WI38 (cell line): ENCODE measurements around the gene SLC25A2.

Experiments used
- H3K4me3 ChIP-seq: 2 replicates; pipeline ENCODE4 v1.5.1; 2011; ENCODE audit warnings: low read depth, mild to moderate bottlenecking, control low read depth, low read length
- TF ChIP-seq, protein P1 (sequence below): IDR thresholded peaks from 2 replicates; pipeline ENCODE4 v1.5.1; 2012; ENCODE audit warnings: low read depth, mild to moderate bottlenecking, control low read depth, low read length

SLC25A2 gene

DNA sequence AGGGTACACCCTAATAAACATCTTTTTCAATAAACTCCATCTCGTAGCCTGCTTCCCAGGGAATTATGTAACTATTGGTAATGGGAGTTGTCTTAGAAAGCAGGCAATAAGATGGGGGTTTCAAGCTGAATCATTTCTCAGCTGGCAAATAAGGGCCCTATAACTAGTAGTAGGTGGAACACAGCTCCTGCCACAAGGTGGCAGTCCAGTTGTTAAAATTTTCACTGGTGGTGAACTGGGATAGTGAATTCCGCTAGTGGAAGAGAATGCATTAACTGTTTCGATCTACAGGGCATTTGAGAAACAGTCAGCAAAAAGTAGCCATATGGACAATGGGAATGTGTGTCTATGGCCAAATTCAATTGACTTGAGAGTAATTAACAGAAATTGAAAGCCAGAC is 30.9 kb downstream of the SLC25A2 start:
- TF ChIP-seq, protein P1, sequence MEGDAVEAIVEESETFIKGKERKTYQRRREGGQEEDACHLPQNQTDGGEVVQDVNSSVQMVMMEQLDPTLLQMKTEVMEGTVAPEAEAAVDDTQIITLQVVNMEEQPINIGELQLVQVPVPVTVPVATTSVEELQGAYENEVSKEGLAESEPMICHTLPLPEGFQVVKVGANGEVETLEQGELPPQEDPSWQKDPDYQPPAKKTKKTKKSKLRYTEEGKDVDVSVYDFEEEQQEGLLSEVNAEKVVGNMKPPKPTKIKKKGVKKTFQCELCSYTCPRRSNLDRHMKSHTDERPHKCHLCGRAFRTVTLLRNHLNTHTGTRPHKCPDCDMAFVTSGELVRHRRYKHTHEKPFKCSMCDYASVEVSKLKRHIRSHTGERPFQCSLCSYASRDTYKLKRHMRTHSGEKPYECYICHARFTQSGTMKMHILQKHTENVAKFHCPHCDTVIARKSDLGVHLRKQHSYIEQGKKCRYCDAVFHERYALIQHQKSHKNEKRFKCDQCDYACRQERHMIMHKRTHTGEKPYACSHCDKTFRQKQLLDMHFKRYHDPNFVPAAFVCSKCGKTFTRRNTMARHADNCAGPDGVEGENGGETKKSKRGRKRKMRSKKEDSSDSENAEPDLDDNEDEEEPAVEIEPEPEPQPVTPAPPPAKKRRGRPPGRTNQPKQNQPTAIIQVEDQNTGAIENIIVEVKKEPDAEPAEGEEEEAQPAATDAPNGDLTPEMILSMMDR = no peak
- no peak overlapping the region for H3K4me3 ChIP-seq

DNA sequence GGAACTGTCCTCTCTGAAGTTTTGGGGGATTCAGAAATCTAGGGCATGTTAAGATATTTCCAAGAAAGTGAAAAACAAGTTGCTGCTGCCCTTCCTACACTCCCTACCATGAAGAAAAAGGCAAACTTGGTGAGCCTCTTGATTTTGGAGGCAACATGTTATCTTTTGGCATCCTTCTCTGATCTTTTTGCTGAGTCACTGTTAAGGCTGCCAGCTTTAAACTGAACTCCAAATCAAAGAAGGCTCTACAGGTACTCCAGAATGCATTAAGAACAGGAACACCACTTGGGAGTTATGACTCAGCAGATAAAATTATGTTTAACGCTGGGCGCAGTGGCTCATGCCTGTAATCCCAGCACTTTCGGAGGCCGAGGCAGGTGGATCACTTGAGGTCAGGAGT is 34.7 kb downstream of the SLC25A2 start:
- TF ChIP-seq, protein P1 = no peak
- H3K4me3 ChIP-seq = no peak overlapping the region

DNA sequence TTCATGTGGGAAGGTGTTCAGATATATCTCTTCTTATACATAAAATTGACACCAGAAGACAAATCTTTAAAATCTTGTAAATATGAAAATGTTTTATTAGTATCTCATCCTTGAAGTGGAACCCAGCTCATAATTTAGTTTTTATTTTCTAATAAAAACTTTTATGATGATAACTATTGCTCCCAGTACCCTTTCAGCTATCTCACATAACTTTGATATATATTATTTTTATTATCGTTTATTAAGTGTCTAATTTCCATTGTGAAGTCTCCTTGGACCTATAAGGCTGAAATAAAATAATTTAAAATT is 42.7 kb downstream of the SLC25A2 start:
- TF ChIP-seq, protein P1 = no peak
- no peak overlapping the region for H3K4me3 ChIP-seq

DNA sequence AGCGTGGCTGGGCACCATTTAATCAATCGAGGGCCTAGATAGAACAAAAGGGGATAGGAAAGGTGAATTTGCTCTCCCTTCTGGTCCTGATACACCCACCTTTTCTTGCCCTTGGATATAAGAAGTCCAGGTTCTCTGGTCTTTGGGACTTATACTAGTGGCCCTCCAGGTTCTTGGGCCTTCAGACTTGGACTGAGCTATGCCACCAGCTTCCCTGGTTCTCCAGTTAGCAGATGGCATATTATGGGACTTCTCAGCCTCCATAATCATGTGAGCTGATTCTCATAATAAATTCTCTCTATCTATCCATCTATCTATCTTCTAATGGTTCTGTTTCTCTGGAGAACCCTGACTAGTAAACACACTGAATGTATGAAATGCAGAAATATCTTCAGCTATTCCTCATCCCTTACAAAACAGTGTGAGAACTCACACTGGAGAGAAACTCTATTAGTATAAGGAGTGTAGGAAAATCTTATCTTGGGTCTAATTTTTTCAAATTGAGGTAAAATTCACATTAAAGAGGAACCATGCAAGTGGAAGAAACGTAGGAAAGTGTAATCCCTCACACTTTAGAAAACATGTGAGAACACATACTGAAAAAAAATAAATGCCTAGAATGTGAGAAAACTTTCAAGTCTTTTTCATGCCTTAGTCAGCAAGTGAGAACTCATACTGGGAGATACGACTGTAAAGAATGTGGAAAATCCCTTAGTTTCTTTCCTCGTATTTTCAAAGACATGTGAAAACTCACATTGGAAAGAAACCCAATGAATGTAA is 43.2 kb downstream of the SLC25A2 start:
- H3K4me3 ChIP-seq = no peak overlapping the region
- TF ChIP-seq, protein P1 = no peak

DNA sequence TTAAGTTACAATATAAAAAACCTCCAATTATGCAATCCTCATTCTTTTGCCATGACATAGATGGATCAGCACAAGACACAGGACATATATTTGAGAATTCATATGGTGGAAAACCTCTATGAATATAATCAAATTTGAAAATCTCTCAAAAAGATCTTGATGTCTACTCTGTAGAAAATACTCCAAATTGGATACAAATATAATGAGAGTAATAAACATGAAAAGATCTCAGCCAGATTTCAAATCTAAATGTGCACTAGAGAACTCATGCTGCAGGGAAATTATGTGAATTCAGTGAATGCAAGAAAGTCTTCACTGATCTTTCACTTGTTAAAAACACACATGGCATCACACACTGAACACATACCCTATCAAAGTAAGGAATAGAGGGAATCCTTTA is 44.9 kb downstream of the SLC25A2 start:
- TF ChIP-seq, protein P1 = no peak
- H3K4me3 ChIP-seq = no peak overlapping the region

DNA sequence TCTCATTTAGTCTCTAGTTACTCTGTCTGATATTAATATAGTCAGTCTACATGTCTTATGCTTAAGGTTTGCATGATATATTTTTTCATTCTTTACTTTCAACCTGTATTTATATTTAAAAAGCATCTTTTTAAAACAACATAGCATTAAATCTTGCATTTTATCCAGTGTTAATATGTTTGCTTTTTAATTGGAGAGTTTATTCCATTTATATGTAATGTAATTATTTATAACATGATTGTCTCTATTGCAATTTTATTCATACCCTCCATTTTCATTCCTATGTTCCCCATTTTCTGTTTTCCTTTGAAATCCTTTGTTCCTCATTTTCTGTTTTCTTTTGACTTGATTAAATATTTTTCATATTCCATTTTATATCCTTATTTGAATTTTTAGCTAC is 45.4 kb downstream of the SLC25A2 start:
- TF ChIP-seq, protein P1 = no peak
- no peak overlapping the region for H3K4me3 ChIP-seq
